Activated naive CD4-positive, alpha-beta T cell treated with anti-CD3 and anti-CD28 coated beads, Interleukin-2, amount 10 ng/mL, durations not matched to agents 5 hours and 36 hours (primary cell): Measurements from ENCODE around the gene HYAL1. TPM values are rescaled to one million over a fixed set of nuclear protein-coding genes. Genes with fewer than 3 reads are reported as not detected.

Experiments used
- total RNA-seq, 2 experiments: library from RNA; stranded (reverse); gene quantifications; one replicate each; pipeline ENCODE4 v1.2.3, GENCODE V29; 2021

Gene HYAL1
- total RNA-seq = under 1 TPM; 0.24 to 0.40 TPM

GRCh38 chr3:50303013-50303815 lies at the start of gene HYAL1:
Gene HYAL1 (minus strand): TSS chr3:50303574. CDS start chr3:50302956, 618 bp downstream.

GRCh38 chr3:50350527-50351322 lies 47.4 kb upstream of the HYAL1 start, which contains the start of the genes CYB561D2 and NPRL2:
Gene CYB561D2 (plus strand): TSS chr3:50350862. CDS start chr3:50351434, 572 bp downstream.
Gene NPRL2 (minus strand): TSS chr3:50350775. CDS start chr3:50350652, 123 bp downstream.

GRCh38 chr3:50345586-50346234 lies 42.3 kb upstream of the HYAL1 start, which contains the start of gene ZMYND10:
Gene ZMYND10 (minus strand): TSS chr3:50345732. CDS start chr3:50345579, 153 bp downstream.

GRCh38 chr3:50340448-50341329 lies 37.3 kb upstream of the HYAL1 start, which contains the start of gene RASSF1:
Gene RASSF1 (minus strand): TSS chr3:50340836. CDS start chr3:50340805, 31 bp downstream.

GRCh38 chr3:50327943-50328691 lies 24.7 kb upstream of the HYAL1 start, which contains the start of gene TUSC2:
Gene TUSC2 (minus strand): TSS chr3:50328223. CDS start chr3:50328099, 124 bp downstream.

GRCh38 chr3:50322386-50323091 lies 19.2 kb upstream of the HYAL1 start, which contains the start of gene HYAL2:
Gene HYAL2 (minus strand): TSS chr3:50322745. CDS start chr3:50320489, 2,256 bp downstream.

GRCh38 chr3:50298836-50299637 lies 4.3 kb downstream of the HYAL1 start, which contains the start of the genes HYAL3 and NAA80:
Gene HYAL3 (minus strand): TSS chr3:50299405. CDS start chr3:50295602, 3,803 bp downstream.
Gene NAA80 (minus strand): TSS chr3:50299405. CDS start chr3:50297463, 1,942 bp downstream.

GRCh38 chr3:50292159-50293078 lies 11.0 kb downstream of the HYAL1 start, which contains the start of gene IFRD2:
Gene IFRD2 (minus strand): TSS chr3:50292429. CDS start chr3:50292274, 155 bp downstream.

GRCh38 chr3:50278880-50279224 lies 24.5 kb downstream of the HYAL1 start, which contains the start of gene LSMEM2:
Gene LSMEM2 (plus strand): TSS chr3:50279087. CDS start chr3:50279114, 27 bp downstream.

GRCh38 chr3:50268703-50269451 lies 34.5 kb downstream of the HYAL1 start, which contains the start of gene SEMA3B:
Gene SEMA3B (plus strand): TSS chr3:50269147. CDS start chr3:50269241, 94 bp downstream.

Other genes starting within 250 kb of the HYAL1 start
- gene RBM5, start 214.7 kb downstream of the HYAL1 start, total RNA-seq = 100 to 1,000 TPM; 204 to 206 TPM
- not detected for gene SEMA3F, start 148.2 kb downstream of the HYAL1 start, total RNA-seq
- gene GNAT1, start 112.0 kb downstream of the HYAL1 start, total RNA-seq = not detected
- gene SLC38A3, start 98.3 kb downstream of the HYAL1 start, total RNA-seq = not detected
- 100 to 1,000 TPM; 372 to 387 TPM for gene GNAI2, start 67.4 kb downstream of the HYAL1 start, total RNA-seq
- under 1 TPM; 0.30 to 0.34 TPM for gene SEMA3B, start 34.4 kb downstream of the HYAL1 start, total RNA-seq
- gene LSMEM2, start 24.5 kb downstream of the HYAL1 start, total RNA-seq = not detected
- gene IFRD2, start 11.1 kb downstream of the HYAL1 start, total RNA-seq = 10 to 100 TPM; 54.2 to 58.4 TPM
- 1 to 10 TPM; 6.3 to 7.0 TPM for gene HYAL3, start 4.2 kb downstream of the HYAL1 start, total RNA-seq
- 10 to 100 TPM; 33.2 to 35.3 TPM for gene NAA80, start 4.2 kb downstream of the HYAL1 start, total RNA-seq
- 1 to 10 TPM; 4.0 to 6.0 TPM for gene HYAL2, start 19.2 kb upstream of the HYAL1 start, total RNA-seq
- gene TUSC2, start 24.6 kb upstream of the HYAL1 start, total RNA-seq = 10 to 100 TPM; 15.5 TPM
- 100 to 1,000 TPM in 1 of 2 experiments, 10 to 100 TPM in 1; 96.2 to 102 TPM for gene RASSF1, start 37.3 kb upstream of the HYAL1 start, total RNA-seq
- gene ZMYND10, start 42.2 kb upstream of the HYAL1 start, total RNA-seq = 1 to 10 TPM; 2.2 to 3.0 TPM
- 10 to 100 TPM; 44.2 to 45.0 TPM for gene NPRL2, start 47.2 kb upstream of the HYAL1 start, total RNA-seq
- 10 to 100 TPM; 33.7 to 35.8 TPM for gene CYB561D2, start 47.3 kb upstream of the HYAL1 start, total RNA-seq
- gene TMEM115, start 55.9 kb upstream of the HYAL1 start, total RNA-seq = 10 to 100 TPM; 19.0 to 19.8 TPM
- under 1 TPM; 0.60 to 0.63 TPM for gene CACNA2D2, start 200.1 kb upstream of the HYAL1 start, total RNA-seq